ENCODE data around the gene XPR1.

- TF ChIP-seq CTCF (IDR thresholded peaks at IDR 0.05; ENCODE audit: low read depth, low read length, poor library complexity, severe bottlenecking), result no peak
- TF ChIP-seq EZH2phosphoT487 (IDR thresholded peaks at IDR 0.05; ENCODE audit: borderline replicate concordance, low read length), result no peak
These were observed 99.3 kb downstream of the XPR1 start for GRCh38 chr1:180731131-180731530.

Measured in DOHH2 (cell line).